ENCODE measurements around the gene KLHL40.
"Not testable (repeated sequence)": the region's sequence is repeated elsewhere in the genome, so short reads cannot be mapped to it uniquely, and the experiment has no call there.

KLHL40 gene

GRCh38 chr3:42705962-42706585 lies 20.7 kb downstream of the KLHL40 start:
- no peak for DNase-seq

DNA sequence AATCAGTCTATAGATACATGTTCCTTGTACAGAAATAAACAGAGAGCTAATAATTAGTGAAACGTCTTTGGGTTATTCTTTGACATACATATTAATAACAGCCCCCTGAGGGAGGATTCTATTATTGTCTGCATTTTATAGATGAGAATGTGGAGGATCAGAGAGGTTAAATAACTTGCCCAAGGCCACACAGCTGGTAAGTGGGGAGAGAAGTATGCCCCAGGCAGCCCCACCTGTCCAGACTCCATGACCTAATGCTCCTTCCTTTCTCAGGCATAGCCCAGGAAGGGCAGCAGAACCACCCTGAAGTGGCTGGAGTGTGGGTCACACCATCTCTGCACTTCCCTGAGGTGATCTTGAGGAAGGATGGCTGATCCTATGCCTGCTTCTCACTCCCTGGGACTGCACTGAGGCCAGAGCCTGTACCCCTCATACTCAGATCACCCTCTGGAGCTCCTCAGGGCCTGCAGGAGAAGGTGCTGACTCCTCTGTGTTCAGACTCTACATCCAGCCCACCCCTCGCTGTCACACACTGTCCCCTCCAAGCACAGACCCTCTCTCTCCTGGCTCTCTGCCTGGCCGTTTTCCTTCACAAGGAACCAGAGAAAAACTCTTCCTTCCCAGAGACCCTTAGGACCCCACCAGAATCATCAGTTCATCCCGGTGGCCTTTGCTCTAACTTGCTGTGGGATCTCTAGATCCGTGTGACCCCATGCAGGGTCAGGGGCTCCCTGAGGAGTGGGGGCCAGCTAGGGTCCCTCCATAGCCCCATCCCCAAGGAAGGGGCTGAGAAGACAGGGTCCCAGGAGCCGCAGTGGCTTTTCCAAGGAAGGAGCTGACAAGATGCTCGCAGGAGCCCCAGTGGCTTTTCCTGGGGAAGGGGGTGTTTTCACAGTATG lies 21.6 kb downstream of the KLHL40 start:
- no peak for DNase-seq

- DNase-seq: no peak
These were observed 22.5 kb downstream of the KLHL40 start for GRCh38 chr3:42707620-42708355.

GRCh38 chr3:42708611-42709151 lies 23.3 kb downstream of the KLHL40 start:
- DNase-seq: no peak

GRCh38 chr3:42709621-42710020 lies 24.3 kb downstream of the KLHL40 start:
- DNase-seq: no peak

GRCh38 chr3:42710323-42711021 lies 25.1 kb downstream of the KLHL40 start:
- DNase-seq: no peak

- DNase-seq: no peak
These were observed 26.4 kb downstream of the KLHL40 start for GRCh38 chr3:42711491-42712343.

- DNase-seq: no peak
These were observed 27.0 kb downstream of the KLHL40 start for GRCh38 chr3:42712344-42712648.

GRCh38 chr3:42712688-42713372 lies 27.5 kb downstream of the KLHL40 start:
- no peak for DNase-seq

DNA sequence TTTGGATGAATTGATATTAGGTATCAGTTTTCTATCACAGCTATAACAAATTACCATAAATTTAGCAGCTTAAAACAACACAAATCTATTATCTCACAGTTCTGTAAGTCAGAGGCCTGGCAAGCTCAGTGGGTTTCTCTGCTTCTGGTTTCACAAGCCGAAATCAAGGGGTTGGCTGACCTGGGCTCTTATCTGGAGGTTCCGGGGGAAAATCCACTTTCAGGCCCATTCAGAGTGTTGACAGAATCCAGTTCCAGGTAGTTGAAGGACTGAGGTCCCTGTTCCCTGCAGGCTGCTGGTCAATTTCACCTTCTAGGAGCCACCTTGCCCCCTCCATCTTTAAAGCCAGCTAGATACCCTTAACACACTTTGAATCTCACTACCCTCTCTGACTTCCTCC lies 28.4 kb downstream of the KLHL40 start:
- no peak for DNase-seq

DNA sequence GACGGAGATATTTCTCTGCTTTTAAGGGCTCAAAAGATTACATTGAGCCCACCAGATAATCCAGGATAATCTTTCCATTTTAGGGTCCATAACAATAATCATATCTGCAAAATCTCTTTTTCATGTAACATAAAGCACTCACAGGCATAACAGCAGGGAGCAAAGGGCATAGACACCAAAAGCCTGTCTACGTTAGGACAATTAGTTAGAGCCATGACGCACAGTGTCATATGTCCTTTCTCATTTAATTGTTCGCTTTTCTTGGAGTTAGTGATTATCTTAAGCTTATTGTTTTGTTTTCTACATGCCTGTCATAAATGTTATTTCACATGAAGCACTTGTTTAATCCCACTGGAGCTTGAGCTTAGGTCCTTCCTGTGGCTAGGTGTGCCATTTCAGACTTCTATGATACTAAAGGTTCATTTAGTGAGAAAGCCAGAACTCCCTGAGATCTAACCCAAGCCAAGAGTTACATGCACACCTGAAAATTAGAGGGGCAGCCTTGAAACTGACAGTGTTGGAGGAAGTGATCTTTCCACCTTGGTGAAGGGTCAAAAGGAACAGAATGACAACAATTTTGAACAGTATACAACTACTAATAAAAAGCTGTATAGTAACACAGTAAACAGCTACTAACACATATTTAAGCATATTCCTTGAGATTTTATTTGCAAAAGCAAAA lies 29.0 kb downstream of the KLHL40 start:
- DNase-seq: no peak

- no peak for DNase-seq
These were observed 32.0 kb downstream of the KLHL40 start for GRCh38 chr3:42717306-42717705.

DNA sequence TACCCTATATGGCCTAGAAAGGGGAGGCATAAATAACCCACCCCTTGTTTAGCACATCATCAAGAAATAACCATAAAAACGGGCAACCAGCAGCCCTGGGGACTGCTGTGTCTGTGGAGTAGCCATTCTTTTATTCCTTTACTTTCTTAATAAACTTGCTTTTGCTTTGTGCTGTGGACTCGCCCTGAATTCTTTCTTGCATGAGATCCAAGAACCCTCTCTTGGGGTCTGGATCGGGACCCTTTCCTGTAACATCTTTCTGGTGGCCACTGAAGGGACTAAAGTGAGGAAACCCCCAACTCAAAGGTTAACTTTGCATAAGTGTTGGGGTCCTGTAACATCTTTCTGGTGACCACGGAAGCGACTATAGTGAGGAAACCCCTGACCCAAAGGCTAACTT lies 33.0 kb downstream of the KLHL40 start:
- no peak for DNase-seq

DNA sequence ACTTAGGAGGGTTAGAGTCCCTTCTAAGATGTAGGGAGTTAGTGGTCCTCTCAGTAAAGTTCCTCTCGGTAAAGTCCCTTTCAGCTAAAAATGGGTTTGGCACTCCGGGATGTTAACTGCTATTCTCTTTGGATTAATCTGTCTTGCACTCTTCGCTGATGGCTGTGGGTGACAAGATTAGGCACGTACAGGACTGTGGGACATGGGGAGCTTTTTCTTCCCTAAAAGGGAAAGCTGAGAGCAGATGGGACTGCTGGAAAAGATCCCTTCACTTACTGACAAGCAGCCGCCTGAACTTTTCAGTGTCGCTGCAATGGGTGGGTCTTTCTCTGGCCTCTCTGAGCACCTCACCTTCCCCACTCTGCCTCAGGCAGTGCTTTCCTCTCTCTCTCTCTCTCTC lies 33.7 kb downstream of the KLHL40 start:
- DNase-seq: no peak

- DNase-seq: no peak
These were observed 34.8 kb downstream of the KLHL40 start for GRCh38 chr3:42720126-42720525.

DNA sequence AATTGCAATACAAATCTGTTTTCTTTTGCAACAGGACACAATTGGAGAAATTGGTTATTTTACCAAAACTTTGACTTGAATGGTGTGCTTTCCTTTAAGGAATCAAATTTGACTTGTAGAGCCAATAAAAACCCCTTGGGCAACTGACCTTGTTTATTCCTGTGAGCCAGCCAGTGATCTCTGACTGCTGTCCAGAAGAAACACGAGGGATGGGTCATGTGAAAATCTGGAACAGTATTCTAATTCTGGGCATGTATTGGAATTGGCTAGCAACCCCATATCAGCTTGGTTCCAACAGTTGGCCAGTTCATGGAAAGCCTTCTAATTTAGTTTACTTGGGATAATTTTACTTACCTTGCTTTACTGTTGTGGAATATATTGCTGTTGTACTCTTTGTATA lies 36.4 kb downstream of the KLHL40 start:
- DNase-seq: no peak

- DNase-seq: not testable (repeated sequence)
These were observed 37.1 kb downstream of the KLHL40 start for GRCh38 chr3:42722442-42722841.

GRCh38 chr3:42723219-42723618 lies 37.9 kb downstream of the KLHL40 start:
- no peak for DNase-seq

DNA sequence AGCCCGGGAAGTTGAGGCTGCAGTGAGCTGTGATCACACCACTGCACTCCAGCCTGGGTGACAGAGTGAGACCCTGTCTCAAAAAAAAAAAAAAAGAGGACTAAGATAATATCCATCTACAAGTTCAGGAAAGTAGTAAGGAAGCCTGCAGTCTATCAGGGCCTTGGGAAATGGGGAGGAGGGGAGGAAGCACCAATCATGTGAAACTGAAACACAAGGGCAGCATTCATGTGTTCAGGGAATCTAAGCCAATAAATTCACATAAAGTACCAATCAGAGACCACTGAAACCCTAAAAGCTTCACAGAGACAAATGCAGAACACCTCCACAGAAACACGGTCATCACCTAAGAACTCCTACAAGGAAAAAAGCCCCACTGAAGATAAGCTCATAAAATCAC lies 40.1 kb downstream of the KLHL40 start:
- no peak for DNase-seq

DNA sequence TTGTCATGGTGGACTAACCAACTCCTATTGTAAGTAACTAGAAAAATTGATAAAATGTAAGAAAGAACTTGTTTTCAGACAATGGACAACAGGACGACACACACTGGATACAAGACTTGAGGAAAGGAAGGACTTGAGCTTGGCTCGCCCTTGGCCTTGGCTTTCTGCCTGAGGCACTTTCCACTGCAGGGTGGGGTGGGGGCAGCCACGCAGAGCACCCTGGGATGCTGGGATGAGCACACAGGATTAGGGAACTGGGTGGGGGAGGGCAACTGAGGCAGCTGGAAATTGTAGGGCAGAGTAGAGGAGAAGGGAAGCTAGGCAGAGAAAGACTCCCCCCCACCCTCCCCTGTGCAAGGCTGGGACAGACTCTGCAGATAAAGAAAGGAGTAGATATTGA lies 42.7 kb downstream of the KLHL40 start:
- no peak for DNase-seq

Measured in activated CD8-positive, alpha-beta memory T cell treated with anti-CD3 and anti-CD28 coated beads, Interleukin-2, amount 50 U/mL, for 4 hours (primary cell).